Raji (cell line): Measurements from ENCODE around the gene KRTAP10-5.
"Not testable (repeated sequence)": the region's sequence is repeated elsewhere in the genome, so short reads cannot be mapped to it uniquely, and the experiment has no call there.

Experiments
- POLR2A ChIP-seq: IDR thresholded peaks from 2 replicates; pipeline ENCODE4 v1.6.1; 2011; ENCODE audit warnings: low read depth, low read length, control low read depth; ENCODE audit not compliant: insufficient read depth

KRTAP10-5 gene

GRCh38 chr21:44580231-44580821 is at the start of gene KRTAP10-5:
KRTAP10-5 (minus strand) TSS chr21:44580604; CDS start chr21:44580578, 26 bp downstream.
- not testable (repeated sequence) for TF ChIP-seq POLR2A

- no peak for TF ChIP-seq POLR2A
These were observed 48.4 kb upstream of the KRTAP10-5 start for GRCh38 chr21:44628707-44629391.

GRCh38 chr21:44626673-44627143 is 46.3 kb upstream of the KRTAP10-5 start, which contains the start of gene KRTAP10-9:
KRTAP10-9 (plus strand) TSS chr21:44627093; CDS start chr21:44627172, 79 bp downstream.
- no peak for TF ChIP-seq POLR2A

- TF ChIP-seq POLR2A, result no peak
These were observed 45.9 kb upstream of the KRTAP10-5 start for GRCh38 chr21:44626262-44626661.

GRCh38 chr21:44625756-44626155 is 45.4 kb upstream of the KRTAP10-5 start:
- no peak for TF ChIP-seq POLR2A

GRCh38 chr21:44623575-44623974 is 43.2 kb upstream of the KRTAP10-5 start:
- TF ChIP-seq POLR2A, result no peak

GRCh38 chr21:44619886-44620285 is 39.5 kb upstream of the KRTAP10-5 start:
- no peak for TF ChIP-seq POLR2A

GRCh38 chr21:44618909-44619308 is 38.5 kb upstream of the KRTAP10-5 start:
- TF ChIP-seq POLR2A, result no peak

GRCh38 chr21:44618504-44618903 is 38.1 kb upstream of the KRTAP10-5 start:
- TF ChIP-seq POLR2A, result no peak

- TF ChIP-seq POLR2A, result no peak
These were observed 36.7 kb upstream of the KRTAP10-5 start for GRCh38 chr21:44617071-44617501.

GRCh38 chr21:44616591-44616926 is 36.2 kb upstream of the KRTAP10-5 start:
- no peak for TF ChIP-seq POLR2A

- no peak for TF ChIP-seq POLR2A
These were observed 35.6 kb upstream of the KRTAP10-5 start for GRCh38 chr21:44615911-44616590.

GRCh38 chr21:44615466-44615865 is 35.1 kb upstream of the KRTAP10-5 start:
- no peak for TF ChIP-seq POLR2A

- no peak for TF ChIP-seq POLR2A
These were observed 34.6 kb upstream of the KRTAP10-5 start for GRCh38 chr21:44614961-44615391.

GRCh38 chr21:44614161-44614631 is 33.8 kb upstream of the KRTAP10-5 start:
- TF ChIP-seq POLR2A, result no peak

- no peak for TF ChIP-seq POLR2A
These were observed 33.2 kb upstream of the KRTAP10-5 start for GRCh38 chr21:44613386-44614155.
